Fibroblast of the conjunctiva (primary cell): ENCODE results near the gene DDR2.

Experiments
- DNase-seq: peaks from one replicate; pipeline ENCODE4 v3.0.0-alpha.2; 2010; ENCODE audit warnings: low read depth

Gene DDR2

GRCh38 chr1:162672622-162673260, 40.5 kb downstream of the DDR2 start:
- DNase-seq, result no peak

GRCh38 chr1:162674034-162674608, 41.9 kb downstream of the DDR2 start:
- DNase-seq, result no peak

GRCh38 chr1:162676087-162676486, 43.8 kb downstream of the DDR2 start:
- DNase-seq, result no peak

GRCh38 chr1:162676750-162677149, 44.5 kb downstream of the DDR2 start:
- no peak for DNase-seq

GRCh38 chr1:162677607-162678371, 45.5 kb downstream of the DDR2 start:
- no peak for DNase-seq

- DNase-seq, result no peak
These were observed 46.2 kb downstream of the DDR2 start for GRCh38 chr1:162678439-162678838.

GRCh38 chr1:162679298-162679697, 47.0 kb downstream of the DDR2 start:
- DNase-seq, result no peak

GRCh38 chr1:162680419-162681121, 48.3 kb downstream of the DDR2 start:
- DNase-seq, result no peak

GRCh38 chr1:162681122-162681436, 48.8 kb downstream of the DDR2 start:
- no peak for DNase-seq

- no peak for DNase-seq
These were observed 49.8 kb downstream of the DDR2 start for GRCh38 chr1:162682013-162682419.

- no peak for DNase-seq
These were observed 55.6 kb downstream of the DDR2 start for GRCh38 chr1:162687870-162688269.

- DNase-seq, result no peak
These were observed 56.3 kb downstream of the DDR2 start for GRCh38 chr1:162688521-162688920.

GRCh38 chr1:162688931-162689330, 56.7 kb downstream of the DDR2 start:
- DNase-seq, result no peak

- no peak for DNase-seq
These were observed 57.7 kb downstream of the DDR2 start for GRCh38 chr1:162689745-162690671.

- peak; percentile 80 for DNase-seq
These were observed 58.6 kb downstream of the DDR2 start for GRCh38 chr1:162690672-162691434.

- no peak for DNase-seq
These were observed 59.8 kb downstream of the DDR2 start for GRCh38 chr1:162691999-162692575.

- no peak for DNase-seq
These were observed 62.6 kb downstream of the DDR2 start for GRCh38 chr1:162694911-162695310.

- no peak for DNase-seq
These were observed 63.4 kb downstream of the DDR2 start for GRCh38 chr1:162695687-162696086.

GRCh38 chr1:162696286-162696862, 64.1 kb downstream of the DDR2 start:
- DNase-seq, result peak; percentile 97
